Measurements from ENCODE around the gene TGM5. TPM values are rescaled to one million over a fixed set of nuclear protein-coding genes. Genes with fewer than 3 reads are reported as not detected.

TGM5 gene
- total RNA-seq, 4 donors from 2014 or later, result 61.6 to 146 (median 69.3) TPM

DNA sequence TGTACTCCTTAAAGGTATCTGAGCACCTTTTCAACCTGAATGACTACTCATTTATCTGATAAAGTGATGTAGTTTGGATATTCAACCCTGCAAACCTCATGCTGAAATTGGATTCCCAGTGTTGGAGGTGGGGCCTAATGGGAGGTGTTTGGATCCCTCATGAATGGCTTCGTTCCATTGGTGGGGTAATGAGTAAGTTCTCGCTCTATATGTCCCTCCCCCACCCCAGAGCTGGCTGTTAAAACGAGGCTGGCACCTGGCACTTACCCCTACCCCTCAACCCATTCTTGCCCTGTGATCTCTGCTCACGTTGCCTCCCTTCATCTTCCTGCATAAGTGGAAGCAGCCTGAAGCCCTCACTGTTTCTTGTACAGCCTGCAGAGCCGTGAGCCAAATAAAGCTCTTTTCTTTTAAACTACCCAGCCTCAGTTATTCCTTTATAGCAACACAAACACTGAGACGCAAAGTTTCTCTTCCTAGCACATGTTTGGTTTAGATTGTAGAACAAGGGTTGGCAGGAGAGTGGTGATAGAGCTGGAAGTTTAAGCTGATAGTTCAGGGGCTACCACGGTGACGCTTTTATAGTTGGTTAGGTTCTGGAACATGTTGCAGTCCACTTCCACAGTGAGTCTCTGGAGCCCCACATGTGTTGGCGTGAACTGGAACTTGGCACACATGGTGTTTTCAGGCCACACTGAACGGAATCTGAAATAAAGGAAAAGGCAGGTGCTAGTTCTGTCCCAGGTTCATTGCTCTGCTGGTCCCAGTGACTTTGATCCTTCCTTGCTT lies 69.8 kb downstream of the TGM5 start:
- H3K4me3 ChIP-seq, result no peak overlapping the region
- H3K9me3 ChIP-seq, result peaks cover 4% of the 10 kb centered on the region
- H3K36me3 ChIP-seq, result peaks cover 60% of the 10 kb centered on the region
- H3K27me3 ChIP-seq, result no peaks in the 10 kb centered on the region
- H3K27ac ChIP-seq, result no peak overlapping the region
- no peaks in the 10 kb centered on the region for H3K4me1 ChIP-seq
- no peak for DNase-seq (ENCODE audit: low spot score in 2 of 2)
- no peak for TF ChIP-seq POLR2A (IDR thresholded peaks at IDR 0.05)
- TF ChIP-seq EP300 (IDR thresholded peaks at IDR 0.05), result no peak
- no peak for TF ChIP-seq POLR2AphosphoS5 (IDR thresholded peaks at IDR 0.05)
- TF ChIP-seq, protein P1, sequence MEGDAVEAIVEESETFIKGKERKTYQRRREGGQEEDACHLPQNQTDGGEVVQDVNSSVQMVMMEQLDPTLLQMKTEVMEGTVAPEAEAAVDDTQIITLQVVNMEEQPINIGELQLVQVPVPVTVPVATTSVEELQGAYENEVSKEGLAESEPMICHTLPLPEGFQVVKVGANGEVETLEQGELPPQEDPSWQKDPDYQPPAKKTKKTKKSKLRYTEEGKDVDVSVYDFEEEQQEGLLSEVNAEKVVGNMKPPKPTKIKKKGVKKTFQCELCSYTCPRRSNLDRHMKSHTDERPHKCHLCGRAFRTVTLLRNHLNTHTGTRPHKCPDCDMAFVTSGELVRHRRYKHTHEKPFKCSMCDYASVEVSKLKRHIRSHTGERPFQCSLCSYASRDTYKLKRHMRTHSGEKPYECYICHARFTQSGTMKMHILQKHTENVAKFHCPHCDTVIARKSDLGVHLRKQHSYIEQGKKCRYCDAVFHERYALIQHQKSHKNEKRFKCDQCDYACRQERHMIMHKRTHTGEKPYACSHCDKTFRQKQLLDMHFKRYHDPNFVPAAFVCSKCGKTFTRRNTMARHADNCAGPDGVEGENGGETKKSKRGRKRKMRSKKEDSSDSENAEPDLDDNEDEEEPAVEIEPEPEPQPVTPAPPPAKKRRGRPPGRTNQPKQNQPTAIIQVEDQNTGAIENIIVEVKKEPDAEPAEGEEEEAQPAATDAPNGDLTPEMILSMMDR (IDR thresholded peaks at IDR 0.05), result no peak
- 84% methylated on average over 10 of the region's 10 CpGs for WGBS

DNA sequence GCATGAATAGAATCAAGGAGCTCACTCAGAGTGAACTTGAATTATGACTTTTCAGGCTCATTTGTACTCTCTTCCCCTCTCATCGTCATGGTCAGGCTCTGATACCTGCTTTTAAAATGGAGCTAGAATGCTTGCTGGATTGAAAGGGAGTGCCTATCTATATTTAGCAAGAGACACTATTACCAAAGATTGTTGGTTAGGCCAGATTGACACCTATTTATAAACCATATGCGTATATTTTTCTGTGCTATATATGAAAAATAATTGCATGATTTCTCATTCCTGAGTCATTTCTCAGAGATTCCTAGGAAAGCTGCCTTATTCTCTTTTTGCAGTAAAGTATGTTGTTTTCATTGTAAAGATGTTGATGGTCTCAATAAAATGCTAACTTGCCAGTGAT lies 71.9 kb downstream of the TGM5 start:
- Histone ChIP-seq H3K27me3 (no peaks in the 10 kb centered on the region), H3K4me1 (peaks cover 3% of the 10 kb centered on the region), H3K4me3 (no peak overlapping the region), H3K27ac (no peak overlapping the region), H3K36me3 (peaks cover 82% of the 10 kb centered on the region), H3K9me3 (peaks cover 4% of the 10 kb centered on the region)
- TF ChIP-seq, protein P1 (IDR thresholded peaks at IDR 0.05), result no peak
- TF ChIP-seq POLR2AphosphoS5 (IDR thresholded peaks at IDR 0.05) (no peak), POLR2A (IDR thresholded peaks at IDR 0.05) (no peak), EP300 (IDR thresholded peaks at IDR 0.05) (no peak)
- 83% methylated on average over 2 of the region's 2 CpGs for WGBS
- DNase-seq (ENCODE audit: low spot score in 2 of 2), result no peak

DNA sequence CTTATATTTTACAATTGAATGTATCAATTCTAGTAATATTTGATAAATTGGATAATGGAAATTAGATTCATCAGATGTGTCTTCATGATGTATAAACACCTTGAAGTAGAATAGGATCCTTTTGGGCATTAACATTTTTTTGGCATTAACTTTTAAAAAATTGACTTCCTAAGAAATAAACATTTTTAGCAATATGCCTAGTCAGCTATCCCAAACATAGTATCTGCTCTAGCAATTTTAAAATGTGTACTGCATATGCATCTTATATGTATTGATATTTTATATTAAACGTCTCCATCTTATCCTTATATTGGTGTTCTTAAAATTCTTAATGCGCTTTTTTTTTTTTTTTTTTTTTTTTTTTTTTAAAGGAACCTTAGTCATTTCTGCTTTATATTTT lies 73.0 kb downstream of the TGM5 start:
- H3K27me3 ChIP-seq, result no peaks in the 10 kb centered on the region

DNA sequence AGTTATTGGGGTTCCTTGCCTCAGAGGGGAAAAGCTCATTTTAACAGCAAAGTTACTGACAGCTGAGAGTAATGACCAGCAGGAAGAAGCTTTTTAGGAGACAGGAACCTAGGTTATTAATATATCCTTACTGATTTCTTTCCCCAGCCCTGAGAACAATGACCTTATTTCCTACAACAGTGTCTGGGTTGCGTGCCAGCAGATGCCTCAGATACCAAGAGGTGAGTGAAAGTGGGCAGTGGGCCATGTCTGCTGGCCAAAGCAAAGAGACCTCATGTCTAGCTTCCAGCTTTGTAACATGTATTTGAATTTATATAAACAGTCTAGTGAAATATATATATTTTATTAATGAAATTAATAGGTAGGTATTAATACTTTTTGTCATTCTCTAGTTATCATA lies 76.5 kb downstream of the TGM5 start:
- no peak overlapping the region for H3K27ac ChIP-seq
- WGBS, result 72% methylated on average over 1 of the region's 1 CpG
- DNase-seq (ENCODE audit: low spot score in 2 of 2), result no peak
- H3K36me3 ChIP-seq, result peaks cover 53% of the 10 kb centered on the region
- H3K4me1 ChIP-seq, result peaks cover 31% of the 10 kb centered on the region
- no peaks in the 10 kb centered on the region for H3K27me3 ChIP-seq
- H3K4me3 ChIP-seq, result no peak overlapping the region
- H3K9me3 ChIP-seq, result no peaks in the 10 kb centered on the region
- TF ChIP-seq POLR2A (IDR thresholded peaks at IDR 0.05) (no peak), EP300 (IDR thresholded peaks at IDR 0.05) (no peak), POLR2AphosphoS5 (IDR thresholded peaks at IDR 0.05) (no peak)
- TF ChIP-seq, protein P1 (IDR thresholded peaks at IDR 0.05), result no peak

More for the DNA sequence above, 73.0 kb downstream of the TGM5 start:
- DNase-seq (ENCODE audit: low spot score in 2 of 2), result no peak
- H3K9me3 ChIP-seq, result peaks cover 4% of the 10 kb centered on the region
- 96% methylated on average over 2 of the region's 2 CpGs for WGBS
- H3K36me3 ChIP-seq, result peaks cover 87% of the 10 kb centered on the region
- peaks cover 11% of the 10 kb centered on the region for H3K4me1 ChIP-seq
- H3K27ac ChIP-seq, result no peak overlapping the region
- TF ChIP-seq, protein P1 (IDR thresholded peaks at IDR 0.05), result no peak
- no peak for TF ChIP-seq EP300 (IDR thresholded peaks at IDR 0.05)
- TF ChIP-seq POLR2AphosphoS5 (IDR thresholded peaks at IDR 0.05), result no peak
- TF ChIP-seq POLR2A (IDR thresholded peaks at IDR 0.05), result no peak
- H3K4me3 ChIP-seq, result no peak overlapping the region

DNA sequence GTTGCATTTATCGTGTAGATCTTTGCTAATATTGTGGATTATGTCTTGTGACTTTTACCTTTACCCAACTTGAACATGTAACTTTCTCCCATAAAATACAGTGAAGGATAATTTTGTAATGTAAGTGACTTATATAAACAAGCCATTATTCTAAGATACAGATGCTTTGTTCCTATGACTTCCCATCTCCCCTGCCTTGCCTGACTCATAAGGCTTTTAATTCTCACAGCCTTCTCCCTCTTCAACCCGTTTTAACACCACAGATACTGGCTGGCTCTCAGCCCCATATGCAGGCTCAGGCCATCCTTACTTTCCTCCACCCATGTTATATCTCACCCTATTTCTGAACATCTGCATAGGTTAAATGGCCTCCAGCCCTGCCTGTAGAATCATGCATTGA lies 77.4 kb downstream of the TGM5 start:
- DNase-seq (ENCODE audit: low spot score in 2 of 2), result no peak
- H3K36me3 ChIP-seq, result peaks cover 44% of the 10 kb centered on the region
- H3K27me3 ChIP-seq, result no peaks in the 10 kb centered on the region
- H3K4me3 ChIP-seq, result no peak overlapping the region
- no peaks in the 10 kb centered on the region for H3K9me3 ChIP-seq
- WGBS, result 60% methylated on average over 2 of the region's 2 CpGs
- no peak overlapping the region for H3K27ac ChIP-seq
- TF ChIP-seq, protein P1 (IDR thresholded peaks at IDR 0.05), result no peak
- no peak for TF ChIP-seq POLR2AphosphoS5 (IDR thresholded peaks at IDR 0.05)
- TF ChIP-seq EP300 (IDR thresholded peaks at IDR 0.05), result no peak
- no peak for TF ChIP-seq POLR2A (IDR thresholded peaks at IDR 0.05)
- peaks cover 31% of the 10 kb centered on the region for H3K4me1 ChIP-seq

Data from suprapubic skin (tissue), 4 donors.